Erythroblast (primary cell): ENCODE results near the gene FGD3.

ENCODE experiments used
- DNase-seq, 2 experiments: peaks; one replicate each; lab custom pipeline; 2025; lab: John Stamatoyannopoulos, UW
- GATA1 ChIP-seq: IDR thresholded peaks from 2 replicates; pipeline ENCODE4 v1.6.1; 2011; ENCODE audit warnings: low read depth, mild to moderate bottlenecking, control low read depth, low read length, moderate library complexity
- POLR2A ChIP-seq: IDR thresholded peaks from 2 replicates; pipeline ENCODE4 v1.6.1; 2011; ENCODE audit warnings: mild to moderate bottlenecking, low read length

The FGD3 gene

DNA sequence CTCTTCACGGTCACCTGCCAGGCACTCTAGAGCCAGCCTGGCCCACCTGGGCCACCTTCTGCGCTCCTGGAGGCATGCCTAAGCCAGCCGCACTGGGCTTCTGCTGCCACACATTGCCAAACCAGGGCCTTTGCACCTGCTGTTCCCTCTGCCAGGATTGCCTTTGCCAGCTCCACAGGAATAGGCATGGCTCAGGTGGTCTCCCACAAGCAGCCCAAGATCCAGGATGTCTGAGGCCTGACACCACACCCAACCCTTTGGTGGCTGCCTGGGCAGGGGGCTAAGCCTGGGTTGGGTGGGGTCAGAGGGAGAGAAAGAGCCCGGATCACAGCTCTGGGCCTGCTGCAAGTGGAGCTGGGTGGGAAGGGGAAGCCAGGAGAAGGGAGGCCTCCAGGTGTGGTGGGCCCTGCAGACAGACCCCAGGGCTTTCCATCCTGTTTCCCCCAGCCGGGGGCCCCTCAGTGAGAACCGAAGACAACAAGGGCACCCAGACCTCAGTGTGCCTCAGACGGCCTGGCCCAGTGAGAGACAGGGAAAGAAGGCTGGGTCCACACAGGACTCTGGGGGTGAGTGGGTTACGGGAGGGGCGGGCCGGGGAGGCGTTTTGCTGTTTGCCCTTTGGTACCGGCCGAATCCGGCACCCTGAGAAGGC lies 110.5 kb downstream of the FGD3 start:
- no peak for TF ChIP-seq POLR2A
- TF ChIP-seq GATA1 = no peak

DNA sequence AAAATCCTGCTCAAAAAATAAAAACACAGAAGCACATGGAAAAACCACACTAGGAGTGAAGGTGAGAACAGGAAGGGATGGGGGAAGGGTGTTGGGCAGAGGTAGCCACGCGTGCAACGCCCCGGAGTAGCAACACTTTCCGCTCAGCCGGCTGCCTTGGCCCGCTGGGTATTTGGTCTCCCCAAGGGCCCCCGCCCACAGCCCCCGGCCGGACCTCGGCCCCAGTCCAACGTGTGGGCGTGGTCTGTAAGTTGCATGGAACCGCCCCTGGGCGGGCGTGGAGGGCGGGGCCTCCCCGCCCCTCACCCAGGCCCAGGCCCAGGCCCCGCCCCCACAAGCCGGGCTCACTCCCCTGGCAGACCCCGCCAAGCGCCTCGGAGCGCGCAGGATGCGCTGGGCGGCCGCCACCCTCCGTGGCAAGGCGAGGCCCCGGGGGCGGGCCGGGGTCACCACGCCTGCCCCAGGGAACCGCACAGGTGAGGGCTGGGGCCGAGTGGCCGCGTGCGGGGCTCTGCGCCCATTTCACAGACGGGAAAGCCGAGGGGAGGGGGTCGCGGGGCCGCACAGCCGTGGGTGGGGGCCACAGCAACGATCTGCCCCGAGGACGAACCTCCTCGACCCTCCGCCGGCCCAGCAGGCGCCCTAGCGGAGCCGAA lies 111.2 kb downstream of the FGD3 start, which contains the start of gene SUSD3:
SUSD3 (plus strand) TSS at position 347 of the 656 bp plus-strand sequence; CDS start at position 389, 42 bp downstream.
- peak; percentile 48 to 56 for DNase-seq
- TF ChIP-seq GATA1 (no peak), POLR2A (no peak)

More for the DNA sequence above, 110.5 kb downstream of the FGD3 start:
- DNase-seq = no peak

DNA sequence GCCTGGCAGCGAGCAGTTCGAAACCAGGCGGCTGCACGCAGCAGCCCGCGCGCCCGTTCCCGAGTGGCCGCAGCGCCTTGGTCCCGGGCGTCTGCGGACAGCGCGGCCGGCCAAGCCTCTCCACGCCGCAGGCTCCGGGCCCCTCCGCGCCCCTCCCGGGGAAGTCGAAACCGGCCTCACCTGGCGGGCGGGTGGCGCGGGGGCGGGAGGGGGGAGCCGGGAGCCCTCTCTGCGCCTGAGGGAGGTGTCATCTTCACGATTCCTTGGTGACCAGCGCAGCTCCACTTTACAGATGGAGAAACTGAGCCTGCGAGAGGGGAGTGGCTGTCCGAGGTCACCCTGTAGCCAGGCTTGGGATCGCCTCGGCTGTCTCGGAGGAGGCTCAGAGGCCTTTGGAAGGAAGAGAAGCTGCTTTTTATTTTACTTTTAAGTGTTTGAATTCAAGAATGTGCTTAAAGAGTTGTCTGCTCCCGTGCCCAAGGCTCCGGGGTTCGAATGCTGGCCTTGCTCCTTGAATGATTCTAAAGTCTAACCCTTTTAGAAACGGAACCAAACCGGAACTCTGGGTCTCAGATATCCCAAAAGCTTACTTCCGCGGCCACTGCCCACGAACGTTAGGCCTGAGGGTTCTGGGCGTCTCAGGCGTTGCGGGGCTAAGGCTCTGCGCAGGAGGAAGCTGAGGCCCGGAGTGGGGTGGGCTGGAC lies 111.8 kb downstream of the FGD3 start:
- no peak for TF ChIP-seq POLR2A
- TF ChIP-seq GATA1 = no peak
- DNase-seq = peak in 1 of 2 experiments; percentile 9

DNA sequence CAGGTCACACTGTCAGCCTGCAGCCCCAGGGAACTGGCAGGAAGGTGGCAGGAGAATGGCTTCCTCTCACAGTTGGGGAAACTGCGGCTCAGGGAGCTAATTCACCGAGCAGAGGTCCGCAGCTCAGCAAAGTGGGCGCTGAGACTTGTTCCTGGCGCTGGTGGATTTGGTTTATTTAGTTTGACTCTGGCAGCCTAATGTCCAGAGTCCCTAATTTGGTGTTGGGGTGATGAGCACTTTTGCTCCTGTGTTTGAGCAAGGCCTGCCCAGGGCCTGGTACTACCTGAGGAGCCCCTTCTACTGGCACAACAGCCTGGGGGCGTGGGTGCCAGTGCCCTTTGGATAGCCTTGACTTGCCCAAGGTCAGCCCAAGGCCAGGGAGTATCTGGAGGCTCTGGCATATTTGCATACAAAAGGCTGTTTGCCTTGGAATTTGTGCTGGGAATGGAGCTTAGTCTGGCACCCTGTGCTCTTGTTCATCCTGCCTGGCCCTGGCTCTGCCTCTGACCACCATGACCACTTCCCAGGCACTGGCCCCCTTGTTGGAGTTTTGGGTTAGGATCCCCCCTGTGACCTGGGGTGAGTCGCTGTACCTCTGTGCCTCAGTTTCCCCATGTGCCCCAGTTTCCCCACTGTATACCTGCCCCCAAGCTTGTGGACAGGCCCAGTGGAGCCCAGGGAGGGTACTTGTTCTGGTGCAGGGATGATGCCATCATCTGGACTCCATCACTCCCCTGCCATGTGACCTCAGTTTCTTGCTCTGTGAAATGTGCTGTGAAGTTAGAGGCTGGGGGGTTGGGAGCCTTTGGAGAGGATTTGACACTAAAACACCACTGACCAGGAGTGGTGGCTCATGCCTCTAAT lies 112.6 kb downstream of the FGD3 start:
- no peak for TF ChIP-seq POLR2A
- TF ChIP-seq GATA1 = no peak
- no peak for DNase-seq

DNA sequence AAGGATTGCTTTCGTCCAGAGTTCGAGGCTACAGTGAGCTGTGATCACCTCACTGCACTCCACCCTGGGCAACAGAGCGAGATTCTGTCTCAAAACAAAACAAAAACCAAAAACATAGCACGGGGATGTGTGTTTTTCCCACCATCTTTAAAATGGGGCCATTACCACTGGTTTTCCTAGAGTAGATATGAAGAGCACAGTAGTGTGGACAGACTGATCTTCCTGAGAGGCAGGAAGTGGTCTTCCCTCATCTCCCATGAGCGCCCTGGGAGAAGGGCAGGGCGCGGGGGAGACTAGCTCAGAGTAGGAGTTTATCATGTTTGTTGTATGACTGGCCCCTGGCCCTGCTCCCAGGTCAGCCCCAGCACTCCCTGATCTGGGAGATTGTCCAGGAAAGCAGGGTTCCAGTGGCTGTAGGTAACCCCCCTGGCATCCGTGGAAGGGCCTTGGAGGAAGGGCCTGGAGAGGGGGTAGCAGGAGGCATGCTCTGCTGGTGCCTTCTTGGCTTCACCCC lies 113.5 kb downstream of the FGD3 start:
- no peak for DNase-seq
- no peak for TF ChIP-seq POLR2A
- no peak for TF ChIP-seq GATA1

DNA sequence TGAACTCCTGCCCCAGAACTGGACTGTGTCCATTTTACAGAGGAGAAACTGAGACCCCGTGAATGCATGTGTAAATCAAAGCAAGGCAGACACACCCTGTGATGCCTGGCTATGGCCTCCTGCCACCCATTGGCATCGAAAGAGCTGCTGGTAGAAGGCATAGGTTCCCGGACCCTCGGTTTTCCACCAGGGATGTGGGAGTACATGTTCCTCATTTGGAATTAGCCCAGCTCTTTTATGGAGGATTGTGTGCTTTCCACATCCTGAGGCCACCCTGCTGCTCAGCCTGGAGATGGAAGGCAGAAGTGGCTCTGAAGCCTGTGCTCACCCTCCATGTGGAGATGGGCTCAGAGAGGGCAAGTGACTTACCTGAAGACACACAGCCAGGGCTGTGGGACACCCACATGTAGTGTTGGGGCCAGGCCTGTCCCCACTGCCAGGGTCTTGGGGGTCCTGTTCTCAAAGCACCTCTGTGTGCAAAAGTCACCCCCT lies 114.0 kb downstream of the FGD3 start:
- no peak for DNase-seq
- TF ChIP-seq POLR2A = no peak
- TF ChIP-seq GATA1 = no peak

DNA sequence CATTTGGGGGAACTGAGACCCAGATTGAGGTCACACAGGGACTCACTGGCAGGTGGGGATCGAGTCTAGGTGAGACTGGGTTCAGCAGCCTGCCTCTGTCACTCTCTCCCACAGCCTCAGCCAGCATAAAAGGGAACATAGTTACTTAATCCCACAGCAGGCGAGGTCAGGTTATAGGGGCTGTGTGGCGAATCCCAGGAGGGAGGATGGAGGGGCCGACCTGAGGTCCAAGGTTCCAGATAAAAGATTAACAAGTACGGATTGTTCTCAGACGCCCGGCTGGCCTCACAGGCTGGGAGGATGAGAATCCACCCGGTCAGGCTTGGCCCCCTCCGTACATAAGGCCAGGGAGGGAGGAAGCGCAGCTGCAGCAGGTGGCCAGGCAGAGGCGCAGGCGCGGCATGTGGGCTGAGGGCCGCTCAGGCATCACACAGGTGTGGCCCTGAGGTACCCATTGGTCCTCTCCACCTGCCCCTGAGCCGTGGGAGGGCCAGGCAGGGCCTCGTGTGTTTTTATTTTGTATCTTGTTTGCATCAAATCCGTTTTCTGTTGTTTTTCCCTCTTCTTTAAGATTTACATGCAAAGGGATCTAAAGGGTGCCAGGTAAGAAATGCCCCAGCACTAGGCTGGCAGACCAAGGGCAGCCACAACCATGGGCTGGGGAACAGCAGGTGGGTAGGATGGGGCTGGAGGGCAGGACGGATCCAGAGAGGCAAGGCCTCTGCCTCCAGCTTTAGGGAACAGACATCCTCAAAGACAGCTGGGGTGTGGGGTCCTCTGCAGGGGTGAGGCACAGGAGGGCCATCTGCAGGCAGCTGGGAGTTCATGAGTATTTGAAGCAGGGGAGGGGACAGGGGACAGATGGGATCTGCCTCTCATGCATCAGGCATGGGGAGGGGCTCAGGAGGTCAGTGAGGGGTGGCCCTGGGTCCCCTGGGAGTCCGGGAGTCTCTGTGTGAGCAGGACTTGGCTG lies 114.8 kb downstream of the FGD3 start:
- no peak for TF ChIP-seq GATA1
- TF ChIP-seq POLR2A = no peak
- DNase-seq = no peak

DNA sequence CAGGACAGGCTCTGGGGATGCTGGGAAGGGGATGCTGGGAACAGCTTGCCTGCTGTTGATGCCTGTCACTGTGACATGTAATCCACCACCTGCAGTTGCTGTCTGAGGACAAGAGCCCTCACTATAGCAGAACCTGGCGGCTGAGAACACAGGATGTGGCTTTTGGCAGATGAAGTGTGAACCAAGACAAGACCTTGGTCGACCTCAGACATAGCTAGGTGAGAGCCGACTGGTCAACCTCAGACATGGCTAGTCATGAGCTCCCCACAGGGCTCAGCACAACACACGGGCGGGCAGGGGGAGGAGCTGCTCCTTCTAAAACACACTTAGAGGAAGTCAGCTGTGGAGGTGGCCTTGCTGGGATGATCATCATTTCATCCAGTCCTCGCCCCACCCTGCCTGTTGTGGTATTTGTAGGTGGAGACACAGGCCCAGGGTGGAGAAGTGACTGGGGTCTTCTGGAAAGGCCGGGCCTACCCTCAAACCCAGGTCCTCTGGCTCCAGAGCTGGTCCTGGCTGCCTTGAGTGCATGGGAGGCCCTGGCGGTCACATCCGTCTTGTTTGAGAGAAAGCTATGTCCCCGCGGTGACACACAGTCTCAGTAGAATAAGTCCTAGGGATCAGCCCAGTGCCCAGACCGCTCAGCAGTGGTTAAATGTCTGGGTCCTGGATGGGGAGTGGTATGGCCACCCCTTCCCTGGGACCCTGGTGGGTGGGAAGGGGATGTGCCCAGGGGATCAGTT lies 117.2 kb downstream of the FGD3 start:
- no peak for TF ChIP-seq GATA1
- no peak for TF ChIP-seq POLR2A
- peak in 1 of 2 experiments; percentile 16 for DNase-seq

DNA sequence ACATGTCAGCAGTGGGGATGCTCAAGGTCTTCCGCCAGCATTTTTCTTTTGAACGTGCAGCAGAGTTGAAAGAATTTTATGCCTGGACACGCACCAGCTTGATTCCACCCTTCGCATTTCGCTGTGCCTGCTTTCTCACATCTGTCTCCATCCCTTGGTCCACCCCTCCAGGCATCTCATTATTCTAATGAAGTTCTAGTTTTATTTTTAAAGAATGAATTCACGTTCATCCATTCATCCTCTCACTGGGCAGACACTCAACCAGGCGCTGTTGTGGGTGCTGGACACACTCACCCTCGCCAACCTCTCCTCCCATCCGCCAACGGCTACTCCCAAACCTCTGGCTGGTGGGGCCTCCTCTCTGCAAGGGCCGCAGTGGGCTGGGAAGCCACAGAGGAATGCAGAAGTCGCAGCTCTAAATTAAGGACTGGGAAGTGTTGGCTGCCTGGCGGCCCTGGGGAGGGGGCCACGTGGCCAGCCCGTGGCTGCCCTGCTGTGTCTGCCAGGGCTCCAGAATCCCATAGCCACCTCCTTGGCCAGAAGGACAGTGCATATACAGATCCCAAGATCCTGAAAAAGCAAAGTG lies 117.9 kb downstream of the FGD3 start:
- TF ChIP-seq POLR2A (no peak), GATA1 (no peak)
- DNase-seq = no peak

DNA sequence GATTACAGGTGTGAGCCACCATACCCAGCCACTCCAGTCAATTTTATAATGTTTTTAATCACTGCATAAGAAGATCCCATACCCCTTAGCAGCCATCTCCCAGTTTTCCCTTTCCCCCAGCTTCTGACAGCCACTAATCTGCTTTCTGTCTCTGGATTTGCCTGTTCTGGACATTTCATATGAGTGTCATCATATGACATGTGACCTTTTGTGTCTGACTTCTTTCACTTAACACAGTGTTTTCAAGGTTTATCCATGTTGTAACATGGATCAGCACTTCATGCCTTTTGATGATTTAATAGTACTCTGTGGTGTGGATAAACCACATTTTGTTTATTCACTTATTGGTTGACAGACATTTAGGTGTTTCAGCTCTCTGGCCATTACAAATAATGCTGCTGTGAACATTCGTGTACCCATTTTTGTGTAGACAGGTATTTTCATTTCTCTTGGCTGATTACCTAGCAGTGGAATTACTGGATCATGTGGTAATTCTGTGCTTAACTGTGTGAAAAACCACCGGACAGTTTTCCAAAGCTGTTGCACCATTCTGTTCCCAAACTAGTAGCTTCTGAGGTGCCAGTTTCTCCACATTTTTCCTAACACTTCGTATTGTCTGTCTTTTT lies 119.8 kb downstream of the FGD3 start:
- TF ChIP-seq POLR2A (no peak), GATA1 (no peak)
- peak in 1 of 2 experiments; percentile 21 for DNase-seq
